Sigmoid colon (tissue), 7 donors: Measurements from ENCODE around the gene SPRR2D. TPM values are rescaled to one million over a fixed set of nuclear protein-coding genes. Genes with fewer than 3 reads are reported as not detected.

Experiments used
- DNase-seq: peaks from one replicate; pipeline ENCODE4 v3.0.0-alpha.2; 2019
- H3K27ac ChIP-seq, 4 donors: fragments of 200-600 bp; sonication (generic); one replicate each; pipeline ENCODE4 v1.5.1; 2016 to 2019; ENCODE audit warnings: mild to moderate bottlenecking in 1 of 4
- H3K27me3 ChIP-seq, 3 donors: fragments of 200-600 bp; sonication (generic); one replicate each; pipeline ENCODE4 v1.5.1; 2019; ENCODE audit warnings: mild to moderate bottlenecking in 1 of 3
- H3K36me3 ChIP-seq, 4 donors: fragments of 200-600 bp; sonication (generic); one replicate each; pipeline ENCODE4 v1.5.1; 2016 to 2019
- H3K4me1 ChIP-seq, 4 donors: fragments of 200-600 bp; sonication (generic); one replicate each; pipeline ENCODE4 v1.5.1; 2017 to 2019
- H3K4me3 ChIP-seq, 4 donors: fragments of 200-600 bp; sonication (generic); one replicate each; pipeline ENCODE4 v1.5.1; 2017 to 2019; ENCODE audit warnings: mild to moderate bottlenecking in 2 of 4, moderate library complexity in 1 of 4
- H3K9me3 ChIP-seq, 4 donors: fragments of 200-600 bp in 3 of 4; sonication (generic) in 3 of 4; one replicate each; pipeline versions ENCODE4 v1.5.1 to v1.6.1; 2013 to 2019
- EP300 ChIP-seq, 4 donors: sonication (generic); formaldehyde crosslinking; IDR thresholded peaks; one replicate each; pipeline ENCODE4 v1.6.1; 2017; ENCODE audit warnings: antibody characterized with exemption in 4 of 4
- POLR2A ChIP-seq, 2 donors: fragments of 450-650 bp; IDR thresholded peaks; one replicate each; pipeline ENCODE4 v1.6.1; 2016; ENCODE audit warnings: antibody characterized with exemption in 2 of 2, mild to moderate bottlenecking in 2 of 2, moderate library complexity in 2 of 2
- POLR2AphosphoS5 ChIP-seq, 4 donors: sonication (generic); formaldehyde crosslinking; IDR thresholded peaks; one replicate each; pipeline ENCODE4 v1.6.1; 2017; ENCODE audit warnings: antibody characterized with exemption in 4 of 4
- WGBS, 2 donors: extraction: QIAGEN DNeasy Blood & Tissue Kit; methylation state at CpG; one replicate each; pipeline ENCODE4 v1.1.7; 2013; 5-methylcytosine and 5-hydroxymethylcytosine counted together
- intact Hi-C: fragments of 100-400 bp; cut with DNase I; formaldehyde crosslinking; loops from one replicate; pipeline ENCODE4 v1.15.1; 2023
- polyA plus RNA-seq, 3 donors: library from polyadenylated mRNA; stranded (reverse); fragments of 200-250 nt; gene quantifications; one replicate each; pipeline ENCODE4 v1.2.3, GENCODE V29; 2013
- small RNA-seq, 3 donors: library from RNA; depleted of rRNA; stranded (forward); fragments of <200 nt; gene quantifications; one replicate each; pipeline ENCODE3, GENCODE V24; 2016
- total RNA-seq, 4 donors: library from RNA; depleted of rRNA; stranded (reverse); fragments of >200 nt; gene quantifications; one replicate each; pipeline ENCODE4 v1.1.0, GENCODE V29; 2016
- TF ChIP-seq, protein P1 (sequence below), 4 experiments: fragments of 450-650 bp in 3 of 4; fragments of 200-600 bp in 1 of 4; IDR thresholded peaks; one replicate each; pipeline ENCODE4 v1.5.1; 2016 to 2019; ENCODE audit warnings: antibody characterized with exemption in 4 of 4, mild to moderate bottlenecking in 3 of 4, moderate library complexity in 2 of 4
- donor health status: healthy with polysubstance abuse.
- donor health status: Bipolar disorder and iron deficiency.
- donor health status: healthy.

SPRR2D gene
- total and polyA plus RNA-seq, 7 donors, result 0.29 TPM; not detected in 6

GRCh38 chr1:152997901-152998300 is 43.0 kb downstream of the SPRR2D start:
- 21 to 35% methylated on average over 7 of the region's 7 CpGs for WGBS, 2 donors
- H3K36me3 ChIP-seq, result no peaks in the 10 kb centered on the region
- no peak overlapping the region for H3K4me3 ChIP-seq
- no peak overlapping the region for H3K27ac ChIP-seq
- no peaks in the 10 kb centered on the region for H3K27me3 ChIP-seq
- H3K4me1 ChIP-seq, result no peaks in the 10 kb centered on the region
- DNase-seq, result no peak
- TF ChIP-seq EP300 (IDR thresholded peaks at IDR 0.05), result no peak
- TF ChIP-seq, protein P1, sequence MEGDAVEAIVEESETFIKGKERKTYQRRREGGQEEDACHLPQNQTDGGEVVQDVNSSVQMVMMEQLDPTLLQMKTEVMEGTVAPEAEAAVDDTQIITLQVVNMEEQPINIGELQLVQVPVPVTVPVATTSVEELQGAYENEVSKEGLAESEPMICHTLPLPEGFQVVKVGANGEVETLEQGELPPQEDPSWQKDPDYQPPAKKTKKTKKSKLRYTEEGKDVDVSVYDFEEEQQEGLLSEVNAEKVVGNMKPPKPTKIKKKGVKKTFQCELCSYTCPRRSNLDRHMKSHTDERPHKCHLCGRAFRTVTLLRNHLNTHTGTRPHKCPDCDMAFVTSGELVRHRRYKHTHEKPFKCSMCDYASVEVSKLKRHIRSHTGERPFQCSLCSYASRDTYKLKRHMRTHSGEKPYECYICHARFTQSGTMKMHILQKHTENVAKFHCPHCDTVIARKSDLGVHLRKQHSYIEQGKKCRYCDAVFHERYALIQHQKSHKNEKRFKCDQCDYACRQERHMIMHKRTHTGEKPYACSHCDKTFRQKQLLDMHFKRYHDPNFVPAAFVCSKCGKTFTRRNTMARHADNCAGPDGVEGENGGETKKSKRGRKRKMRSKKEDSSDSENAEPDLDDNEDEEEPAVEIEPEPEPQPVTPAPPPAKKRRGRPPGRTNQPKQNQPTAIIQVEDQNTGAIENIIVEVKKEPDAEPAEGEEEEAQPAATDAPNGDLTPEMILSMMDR (IDR thresholded peaks at IDR 0.05), result no peak
- TF ChIP-seq POLR2AphosphoS5 (IDR thresholded peaks at IDR 0.05), result no peak
- no peaks in the 10 kb centered on the region for H3K9me3 ChIP-seq
- intact Hi-C loops, result no loop called here

DNA sequence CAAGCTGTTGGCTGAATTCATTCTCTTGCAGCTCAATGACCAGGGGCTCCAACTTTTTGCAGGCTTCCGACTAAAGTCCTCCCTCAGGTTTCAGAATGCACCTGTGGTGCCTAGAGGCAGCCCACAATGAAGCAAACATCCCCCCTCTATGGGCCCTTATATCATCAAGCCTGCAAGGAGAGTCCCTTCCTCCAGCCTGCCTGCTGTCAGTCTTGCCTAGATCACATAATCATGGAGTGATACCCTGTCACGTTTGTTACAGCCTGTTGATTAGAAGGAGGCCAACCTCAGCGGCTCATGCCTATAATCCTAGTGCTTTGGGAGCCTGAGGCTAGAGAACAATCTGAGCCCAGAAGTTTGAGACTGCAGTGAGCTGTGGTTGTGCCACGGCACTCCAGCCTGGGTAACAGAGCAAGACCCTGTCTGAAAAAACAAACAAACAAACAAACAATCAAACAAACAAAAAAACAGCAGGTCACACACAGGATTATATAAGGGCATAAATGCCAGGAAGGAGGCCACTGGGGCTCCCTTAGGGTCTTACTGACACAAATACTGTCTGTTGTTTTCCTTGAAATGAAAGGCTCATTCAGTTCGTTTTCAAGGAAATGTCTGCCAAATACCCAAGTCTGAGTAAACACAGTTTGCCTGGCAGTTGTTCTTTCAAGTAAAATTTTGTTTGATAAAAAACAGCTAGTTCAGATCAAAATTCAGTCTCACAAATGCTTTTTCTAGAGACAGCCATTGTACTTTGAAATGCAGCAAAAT is 44.1 kb downstream of the SPRR2D start:
- 18 to 24% methylated on average over 5 of the region's 5 CpGs for WGBS, 2 donors

GRCh38 chr1:152995842-152996241 is 45.1 kb downstream of the SPRR2D start:
- no peak for TF ChIP-seq POLR2A (IDR thresholded peaks at IDR 0.05)
- TF ChIP-seq POLR2AphosphoS5 (IDR thresholded peaks at IDR 0.05), result no peak
- TF ChIP-seq EP300 (IDR thresholded peaks at IDR 0.05), result no peak
- TF ChIP-seq, protein P1 (IDR thresholded peaks at IDR 0.05), result no peak
- intact Hi-C loops, result no loop called here

More for the DNA sequence above, 44.1 kb downstream of the SPRR2D start:
- Histone ChIP-seq H3K4me3 (no peak overlapping the region), H3K27me3 (no peaks in the 10 kb centered on the region), H3K27ac (no peak overlapping the region), H3K9me3 (no peaks in the 10 kb centered on the region), H3K36me3 (no peaks in the 10 kb centered on the region), H3K4me1 (no peaks in the 10 kb centered on the region)
- TF ChIP-seq POLR2A (IDR thresholded peaks at IDR 0.05) (no peak), POLR2AphosphoS5 (IDR thresholded peaks at IDR 0.05) (no peak), EP300 (IDR thresholded peaks at IDR 0.05) (no peak)
- intact Hi-C loops, result no loop called here
- DNase-seq, result no peak

GRCh38 chr1:152993186-152993585 is 47.7 kb downstream of the SPRR2D start:
- Histone ChIP-seq H3K9me3 (no peaks in the 10 kb centered on the region), H3K27ac (no peak overlapping the region), H3K4me3 (no peak overlapping the region), H3K4me1 (no peaks in the 10 kb centered on the region), H3K27me3 (no peaks in the 10 kb centered on the region), H3K36me3 (no peaks in the 10 kb centered on the region)
- no peak for DNase-seq
- TF ChIP-seq, protein P1 (IDR thresholded peaks at IDR 0.05), result no peak
- TF ChIP-seq EP300 (IDR thresholded peaks at IDR 0.05) (no peak), POLR2A (IDR thresholded peaks at IDR 0.05) (no peak), POLR2AphosphoS5 (IDR thresholded peaks at IDR 0.05) (no peak)
- intact Hi-C loops, result no loop called here
- 72 to 81% methylated on average over 6 of the region's 6 CpGs for WGBS, 2 donors

More at GRCh38 chr1:152995842-152996241, 45.1 kb downstream of the SPRR2D start:
- 41 to 48% methylated on average over 1 of the region's 1 CpG for WGBS, 2 donors
- Histone ChIP-seq H3K27me3 (no peaks in the 10 kb centered on the region), H3K4me1 (no peaks in the 10 kb centered on the region), H3K36me3 (no peaks in the 10 kb centered on the region), H3K9me3 (no peaks in the 10 kb centered on the region), H3K27ac (no peak overlapping the region), H3K4me3 (no peak overlapping the region)
- no peak for DNase-seq

Small RNA genes within 50 kb of the gene (small RNA-seq; reads per million reads assigned to genes)
- gene AL356867.1 (0 reads per million in 3 donors), gene RF00322 (0 reads per million in 3 donors)

Other genes starting within 250 kb of the SPRR2D start
- gene LCE1D, start 244.4 kb downstream of the SPRR2D start, total RNA-seq, result not detected
- not detected for gene LCE1D, start 244.4 kb downstream of the SPRR2D start, polyA plus RNA-seq
- gene LCE1C, start 234.5 kb downstream of the SPRR2D start, total RNA-seq, result not detected
- not detected for gene LCE1C, start 234.5 kb downstream of the SPRR2D start, polyA plus RNA-seq
- gene LCE1B, start 229.1 kb downstream of the SPRR2D start, total RNA-seq, result not detected
- gene LCE1B, start 229.1 kb downstream of the SPRR2D start, polyA plus RNA-seq, result not detected
- not detected for gene LCE1A, start 213.6 kb downstream of the SPRR2D start, total RNA-seq
- gene LCE1A, start 213.6 kb downstream of the SPRR2D start, polyA plus RNA-seq, result not detected
- gene LCE6A, start 198.3 kb downstream of the SPRR2D start, total RNA-seq, result not detected
- 1 to 10 TPM in 1 of 3 donors, not detected in 2; 2.4 TPM for gene LCE6A, start 198.3 kb downstream of the SPRR2D start, polyA plus RNA-seq
- not detected for gene LCE7A, start 181.1 kb downstream of the SPRR2D start, total RNA-seq
- gene LCE7A, start 181.1 kb downstream of the SPRR2D start, polyA plus RNA-seq, result not detected
- gene SMCP, start 162.8 kb downstream of the SPRR2D start, total RNA-seq, result not detected
- gene SMCP, start 162.8 kb downstream of the SPRR2D start, polyA plus RNA-seq, result not detected
- not detected for gene IVL, start 132.6 kb downstream of the SPRR2D start, total RNA-seq
- gene IVL, start 132.6 kb downstream of the SPRR2D start, polyA plus RNA-seq, result 1 to 10 TPM in 1 of 3 donors, under 1 TPM in 1, not detected in 1; 0.03 to 1.2 TPM
- gene SPRR5, start 93.9 kb downstream of the SPRR2D start, total RNA-seq, result not detected
- not detected for gene SPRR5, start 93.9 kb downstream of the SPRR2D start, polyA plus RNA-seq
- gene SPRR4, start 70.5 kb downstream of the SPRR2D start, total RNA-seq, result not detected
- not detected for gene SPRR4, start 70.5 kb downstream of the SPRR2D start, polyA plus RNA-seq
- gene SPRR1A, start 57.0 kb downstream of the SPRR2D start, total RNA-seq, result not detected
- gene SPRR1A, start 57.0 kb downstream of the SPRR2D start, polyA plus RNA-seq, result not detected
- gene SPRR3, start 39.4 kb downstream of the SPRR2D start, total RNA-seq, result not detected
- gene SPRR3, start 39.4 kb downstream of the SPRR2D start, polyA plus RNA-seq, result 10 to 100 TPM in 1 of 3 donors, 1 to 10 TPM in 1, not detected in 1; 2.1 to 13.2 TPM
- gene SPRR1B, start 9.9 kb downstream of the SPRR2D start, total RNA-seq, result not detected
- gene SPRR1B, start 9.9 kb downstream of the SPRR2D start, polyA plus RNA-seq, result 1 to 10 TPM in 1 of 3 donors, under 1 TPM in 1, not detected in 1; 0.19 to 3.0 TPM
- gene SPRR2A, start 16.4 kb upstream of the SPRR2D start, total RNA-seq, result not detected
- 1 to 10 TPM in 1 of 3 donors, under 1 TPM in 1, not detected in 1; 0.42 to 2.4 TPM for gene SPRR2A, start 16.4 kb upstream of the SPRR2D start, polyA plus RNA-seq
- gene SPRR2B, start 30.5 kb upstream of the SPRR2D start, total RNA-seq, result not detected
- not detected for gene SPRR2B, start 30.5 kb upstream of the SPRR2D start, polyA plus RNA-seq
- not detected for gene SPRR2E, start 53.4 kb upstream of the SPRR2D start, total RNA-seq
- 1 to 10 TPM in 1 of 3 donors, under 1 TPM in 1, not detected in 1; 0.16 to 1.8 TPM for gene SPRR2E, start 53.4 kb upstream of the SPRR2D start, polyA plus RNA-seq
- not detected for gene SPRR2F, start 72.4 kb upstream of the SPRR2D start, total RNA-seq
- gene SPRR2F, start 72.4 kb upstream of the SPRR2D start, polyA plus RNA-seq, result not detected
- gene SPRR2G, start 109.8 kb upstream of the SPRR2D start, total RNA-seq, result not detected
- not detected for gene SPRR2G, start 109.8 kb upstream of the SPRR2D start, polyA plus RNA-seq
- not detected for gene LELP1, start 162.3 kb upstream of the SPRR2D start, total RNA-seq
- not detected for gene LELP1, start 162.3 kb upstream of the SPRR2D start, polyA plus RNA-seq
- gene PRR9, start 176.5 kb upstream of the SPRR2D start, total RNA-seq, result not detected
- gene PRR9, start 176.5 kb upstream of the SPRR2D start, polyA plus RNA-seq, result not detected
- not detected for gene LORICRIN, start 218.6 kb upstream of the SPRR2D start, total RNA-seq
- gene LORICRIN, start 218.6 kb upstream of the SPRR2D start, polyA plus RNA-seq, result under 1 TPM in 1 of 3 donors, not detected in 2; 0.06 TPM